Activated CD4-positive, alpha-beta T cell treated with anti-CD3 and anti-CD28 coated beads, Interleukin-2, amount 10 ng/mL, durations not matched to agents 7 days and 5 days (primary cell): ENCODE results near the gene IGFALS. TPM values are rescaled to one million over a fixed set of nuclear protein-coding genes. Genes with fewer than 3 reads are reported as not detected.
A peak's percentile ranks its signal among the peaks of the same experiment; 100 is the strongest.

ENCODE experiments used
- CTCF ChIA-PET: fragments of 350-600 bp; sonication (Branson Sonifier 250); formaldehyde crosslinking; loops from one replicate; lab custom pipeline; 2021; ENCODE audit warnings: antibody characterized with exemption; lab: Charles Lee
- POLR2A ChIA-PET: fragments of 350-600 bp; sonication (Branson Sonifier 250); formaldehyde crosslinking; loops from one replicate; lab custom pipeline; 2021; ENCODE audit warnings: antibody characterized with exemption; lab: Charles Lee
- DNase-seq: peaks from one replicate; pipeline ENCODE4 v3.0.0-alpha.2; 2020
- H3K27ac Mint-ChIP-seq: one replicate; pipeline ENCODE4 v1.8.0; 2021; ENCODE audit warnings: mild to moderate bottlenecking, moderate library complexity, mixed read lengths
- H3K27me3 Mint-ChIP-seq: one replicate; pipeline ENCODE4 v1.8.0; 2021; ENCODE audit warnings: mixed read lengths
- H3K36me3 Mint-ChIP-seq: one replicate; pipeline ENCODE4 v1.8.0; 2021; ENCODE audit warnings: low read depth, mixed read lengths
- H3K4me1 Mint-ChIP-seq: one replicate; pipeline ENCODE4 v1.8.0; 2021; ENCODE audit warnings: mixed read lengths
- H3K4me3 Mint-ChIP-seq: one replicate; pipeline ENCODE4 v1.8.0; 2021; ENCODE audit warnings: mild to moderate bottlenecking, moderate library complexity, mixed read lengths
- H3K9me3 Mint-ChIP-seq: one replicate; pipeline ENCODE4 v1.8.0; 2021; ENCODE audit warnings: mixed read lengths
- total RNA-seq, 2 experiments: library from RNA; stranded (reverse); gene quantifications; one replicate each; pipeline ENCODE4 v1.2.3, GENCODE V29; 2021

IGFALS gene
- total RNA-seq, 2 experiments from 2014 or later, result 0.15 TPM; not detected in 1

- Mint-ChIP-seq H3K27me3 (no peaks in the 10 kb centered on the region), H3K36me3 (peaks cover 16% of the 10 kb centered on the region), H3K27ac (peak overlapping the region; percentile 60), H3K4me3 (peak overlapping the region; percentile 86), H3K9me3 (no peaks in the 10 kb centered on the region), H3K4me1 (peaks cover 10% of the 10 kb centered on the region)
- ChIA-PET CTCF (interaction anchor here (1.0 to 1.4 kb wide), 2 partner anchors 11 to 235 kb away, joined by 3 read pairs; no protein-coding TSS in a partner anchor), POLR2A (interaction anchor here (0.6 kb wide), 1 partner anchor 1113 kb away, joined by 4 read pairs; the partner anchor contains the start of gene FLYWCH2)
- no peak for DNase-seq
These were observed 23.9 kb downstream of the IGFALS start for GRCh38 chr16:1769402-1770300.

- H3K4me3 Mint-ChIP-seq, result no peak overlapping the region
- no peaks in the 10 kb centered on the region for H3K9me3 Mint-ChIP-seq
- H3K36me3 Mint-ChIP-seq, result peaks cover 16% of the 10 kb centered on the region
- ChIA-PET POLR2A (no interaction called here), CTCF (interaction anchor here (0.7 kb wide), 1 partner anchor 14 kb away, joined by 3 read pairs; the partner anchor contains the start of genes NUBP2 and SPSB3)
- H3K27me3 Mint-ChIP-seq, result no peaks in the 10 kb centered on the region
- DNase-seq, result no peak
- no peak overlapping the region for H3K27ac Mint-ChIP-seq
- H3K4me1 Mint-ChIP-seq, result peaks cover 8% of the 10 kb centered on the region
These were observed 24.6 kb downstream of the IGFALS start for GRCh38 chr16:1768767-1769401.

- H3K36me3 Mint-ChIP-seq, result peaks cover 16% of the 10 kb centered on the region
- peaks cover 7% of the 10 kb centered on the region for H3K4me1 Mint-ChIP-seq
- CTCF ChIA-PET, result interaction anchor here (0.7 to 1.3 kb wide), 2 partner anchors 15 to 44 kb away, joined by 3 read pairs; partner anchors contain the start of genes NUBP2 and SPSB3
- DNase-seq, result no peak
- H3K27ac Mint-ChIP-seq, result no peak overlapping the region
- H3K4me3 Mint-ChIP-seq, result no peak overlapping the region
- POLR2A ChIA-PET, result no interaction called here
- H3K27me3 Mint-ChIP-seq, result no peaks in the 10 kb centered on the region
- H3K9me3 Mint-ChIP-seq, result no peaks in the 10 kb centered on the region
These were observed 25.3 kb downstream of the IGFALS start for GRCh38 chr16:1768061-1768766.

- no peak for DNase-seq
- H3K27me3 Mint-ChIP-seq, result no peaks in the 10 kb centered on the region
- no peak overlapping the region for H3K27ac Mint-ChIP-seq
- H3K9me3 Mint-ChIP-seq, result no peaks in the 10 kb centered on the region
- ChIA-PET POLR2A (no interaction called here), CTCF (interaction anchor here (1.3 kb wide), 1 partner anchor 44 kb away, joined by 3 read pairs; no protein-coding TSS in a partner anchor)
- H3K4me1 Mint-ChIP-seq, result peaks cover 7% of the 10 kb centered on the region
- H3K4me3 Mint-ChIP-seq, result peak overlapping the region; percentile 27
- peaks cover 15% of the 10 kb centered on the region for H3K36me3 Mint-ChIP-seq
These were observed 26.1 kb downstream of the IGFALS start for GRCh38 chr16:1767116-1767994.

GRCh38 chr16:1766701-1767100 is 26.8 kb downstream of the IGFALS start:
- Mint-ChIP-seq H3K4me1 (peaks cover 5% of the 10 kb centered on the region), H3K4me3 (no peak overlapping the region), H3K9me3 (no peaks in the 10 kb centered on the region), H3K27me3 (no peaks in the 10 kb centered on the region), H3K36me3 (peaks cover 11% of the 10 kb centered on the region), H3K27ac (no peak overlapping the region)
- POLR2A ChIA-PET, result no interaction called here
- CTCF ChIA-PET, result no interaction called here
- DNase-seq, result no peak

GRCh38 chr16:1766231-1766630 is 27.3 kb downstream of the IGFALS start:
- CTCF ChIA-PET, result no interaction called here
- Mint-ChIP-seq H3K9me3 (no peaks in the 10 kb centered on the region), H3K4me3 (no peak overlapping the region), H3K27me3 (no peaks in the 10 kb centered on the region), H3K27ac (no peak overlapping the region), H3K36me3 (peaks cover 12% of the 10 kb centered on the region), H3K4me1 (peaks cover 5% of the 10 kb centered on the region)
- no peak for DNase-seq
- POLR2A ChIA-PET, result no interaction called here

- H3K27me3 Mint-ChIP-seq, result no peaks in the 10 kb centered on the region
- DNase-seq, result no peak
- H3K27ac Mint-ChIP-seq, result no peak overlapping the region
- peaks cover 16% of the 10 kb centered on the region for H3K36me3 Mint-ChIP-seq
- ChIA-PET CTCF (no interaction called here), POLR2A (no interaction called here)
- peaks cover 5% of the 10 kb centered on the region for H3K4me1 Mint-ChIP-seq
- no peak overlapping the region for H3K4me3 Mint-ChIP-seq
- no peaks in the 10 kb centered on the region for H3K9me3 Mint-ChIP-seq
These were observed 27.7 kb downstream of the IGFALS start for GRCh38 chr16:1765826-1766225.

GRCh38 chr16:1764971-1765370 is 28.5 kb downstream of the IGFALS start:
- no peak for DNase-seq
- Mint-ChIP-seq H3K27me3 (no peaks in the 10 kb centered on the region), H3K27ac (no peak overlapping the region), H3K4me3 (no peak overlapping the region), H3K9me3 (no peaks in the 10 kb centered on the region), H3K36me3 (peaks cover 13% of the 10 kb centered on the region), H3K4me1 (peaks cover under 1% of the 10 kb centered on the region)
- ChIA-PET POLR2A (no interaction called here), CTCF (interaction anchor here (1.0 kb wide), 1 partner anchor 10 kb away, joined by 3 read pairs; no protein-coding TSS in a partner anchor)

GRCh38 chr16:1763521-1764511 is 29.7 kb downstream of the IGFALS start:
- H3K4me3 Mint-ChIP-seq, result no peak overlapping the region
- H3K9me3 Mint-ChIP-seq, result no peaks in the 10 kb centered on the region
- peaks cover 2% of the 10 kb centered on the region for H3K4me1 Mint-ChIP-seq
- CTCF ChIA-PET, result interaction anchor here (0.9 to 1.0 kb wide), 3 partner anchors 9 to 447 kb away, joined by 3 to 4 read pairs (median 3); no protein-coding TSS in a partner anchor
- no peak overlapping the region for H3K27ac Mint-ChIP-seq
- no peak for DNase-seq
- POLR2A ChIA-PET, result no interaction called here
- H3K36me3 Mint-ChIP-seq, result peaks cover 13% of the 10 kb centered on the region
- H3K27me3 Mint-ChIP-seq, result no peaks in the 10 kb centered on the region

GRCh38 chr16:1762879-1763520 is 30.5 kb downstream of the IGFALS start:
- ChIA-PET CTCF (interaction anchor here (0.9 kb wide), 3 partner anchors 20 to 446 kb away, joined by 3 to 4 read pairs (median 3); partner anchors contain the start of genes NUBP2 and SPSB3), POLR2A (no interaction called here)
- no peaks in the 10 kb centered on the region for H3K9me3 Mint-ChIP-seq
- H3K36me3 Mint-ChIP-seq, result peaks cover 11% of the 10 kb centered on the region
- no peak overlapping the region for H3K4me3 Mint-ChIP-seq
- DNase-seq, result no peak
- H3K4me1 Mint-ChIP-seq, result peaks cover 5% of the 10 kb centered on the region
- no peak overlapping the region for H3K27ac Mint-ChIP-seq
- no peaks in the 10 kb centered on the region for H3K27me3 Mint-ChIP-seq
